H1 (cell line): ENCODE data around the gene SLCO2A1.

Experiments used
- EP300 ChIP-seq, 2 experiments: IDR thresholded peaks; 1 replicate in 1 of 2; 2 replicates in 1 of 2; pipeline ENCODE4 v1.6.1; 2011 to 2012; ENCODE audit warnings: low read depth in 2 of 2, low read length in 2 of 2, mild to moderate bottlenecking in 2 of 2, borderline replicate concordance in 1 of 2, inconsistent platforms in 1 of 2, moderate library complexity in 1 of 2
- EZH2 ChIP-seq: fragments of 200-600 bp; sonication (generic); IDR thresholded peaks from 2 replicates; pipeline ENCODE4 v1.7.1; 2012; ENCODE audit warnings: low read depth, mild to moderate bottlenecking, moderate library complexity, low read length, inconsistent platforms; ENCODE audit not compliant: severe bottlenecking
- POLR2A ChIP-seq, 2 experiments: IDR thresholded peaks; 1 replicate in 1 of 2; 2 replicates in 1 of 2; pipeline ENCODE4 v1.6.1; 2011; ENCODE audit warnings: low read depth in 2 of 2, low read length in 2 of 2, mild to moderate bottlenecking in 2 of 2; ENCODE audit errors: control extremely low read depth in 1 of 2
- TAF1 ChIP-seq: IDR thresholded peaks from 2 replicates; pipeline ENCODE4 v1.6.1; 2011; ENCODE audit warnings: mild to moderate bottlenecking, low read depth, low read length
- TF ChIP-seq, protein P1 (sequence below): IDR thresholded peaks from 2 replicates; pipeline ENCODE4 v1.6.1; 2011; ENCODE audit warnings: low read depth, mild to moderate bottlenecking, low read length; ENCODE audit not compliant: insufficient read depth

DNA sequence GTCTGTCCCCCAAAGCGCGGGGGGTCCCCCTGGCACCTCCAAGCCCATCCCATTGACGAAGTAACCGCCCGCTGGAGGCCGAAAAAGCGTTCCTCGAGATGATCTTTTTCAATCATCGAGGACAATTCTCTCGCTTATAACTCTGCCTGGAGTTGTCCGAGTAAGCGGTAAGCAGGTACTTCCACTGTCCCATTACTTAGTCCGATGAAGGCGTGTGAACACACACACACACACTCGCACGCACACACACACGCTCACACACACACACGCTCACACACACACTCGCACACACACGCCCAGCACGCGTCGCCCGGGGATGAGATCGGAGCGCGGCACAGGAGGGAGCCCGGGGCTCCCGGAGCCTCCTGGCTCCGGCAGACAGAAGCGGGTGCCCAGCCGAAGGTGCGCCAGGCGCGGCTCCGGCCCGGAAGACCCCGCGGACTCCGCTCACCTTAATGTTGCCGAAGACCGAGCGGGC lies 430 bp downstream of the SLCO2A1 start:
- TF ChIP-seq TAF1: no peak
- TF ChIP-seq, protein P1, sequence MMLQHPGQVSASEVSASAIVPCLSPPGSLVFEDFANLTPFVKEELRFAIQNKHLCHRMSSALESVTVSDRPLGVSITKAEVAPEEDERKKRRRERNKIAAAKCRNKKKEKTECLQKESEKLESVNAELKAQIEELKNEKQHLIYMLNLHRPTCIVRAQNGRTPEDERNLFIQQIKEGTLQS: no peak
- no peak for TF ChIP-seq EZH2
- TF ChIP-seq EP300 (IDR thresholded peaks at IDR 0.05; ENCODE audit: borderline replicate concordance in 1 of 2, low read depth in 2 of 2, low read length in 2 of 2): no peak
- TF ChIP-seq POLR2A (IDR thresholded peaks at IDR 0.05; ENCODE audit: control extremely low read depth in 1 of 2, low read depth in 2 of 2, low read length in 2 of 2): no peak
